Ovary (tissue), 3 donors: ENCODE measurements around the gene PBRM1.

Source experiments
- EP300 ChIP-seq: sonication (generic); formaldehyde crosslinking; IDR thresholded peaks from one replicate; pipeline ENCODE4 v1.6.1; 2017; ENCODE audit warnings: antibody characterized with exemption
- TF ChIP-seq, protein P1 (sequence below), 3 donors: fragments of 450-650 bp in 2 of 3; fragments of 200-600 bp in 1 of 3; IDR thresholded peaks; one replicate each; pipeline versions ENCODE4 v1.5.1 to v1.8.0; 2016 to 2022; ENCODE audit warnings: antibody characterized with exemption in 3 of 3, mild to moderate bottlenecking in 1 of 3
- donor health status: DM: no; HTN: no; CAD: no.

GRCh38 chr3:52614689-52615088 lies 71.0 kb downstream of the PBRM1 start:
- TF ChIP-seq, protein P1, sequence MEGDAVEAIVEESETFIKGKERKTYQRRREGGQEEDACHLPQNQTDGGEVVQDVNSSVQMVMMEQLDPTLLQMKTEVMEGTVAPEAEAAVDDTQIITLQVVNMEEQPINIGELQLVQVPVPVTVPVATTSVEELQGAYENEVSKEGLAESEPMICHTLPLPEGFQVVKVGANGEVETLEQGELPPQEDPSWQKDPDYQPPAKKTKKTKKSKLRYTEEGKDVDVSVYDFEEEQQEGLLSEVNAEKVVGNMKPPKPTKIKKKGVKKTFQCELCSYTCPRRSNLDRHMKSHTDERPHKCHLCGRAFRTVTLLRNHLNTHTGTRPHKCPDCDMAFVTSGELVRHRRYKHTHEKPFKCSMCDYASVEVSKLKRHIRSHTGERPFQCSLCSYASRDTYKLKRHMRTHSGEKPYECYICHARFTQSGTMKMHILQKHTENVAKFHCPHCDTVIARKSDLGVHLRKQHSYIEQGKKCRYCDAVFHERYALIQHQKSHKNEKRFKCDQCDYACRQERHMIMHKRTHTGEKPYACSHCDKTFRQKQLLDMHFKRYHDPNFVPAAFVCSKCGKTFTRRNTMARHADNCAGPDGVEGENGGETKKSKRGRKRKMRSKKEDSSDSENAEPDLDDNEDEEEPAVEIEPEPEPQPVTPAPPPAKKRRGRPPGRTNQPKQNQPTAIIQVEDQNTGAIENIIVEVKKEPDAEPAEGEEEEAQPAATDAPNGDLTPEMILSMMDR (IDR thresholded peaks at IDR 0.05): no peak
- no peak for TF ChIP-seq EP300
